ENCODE results near the gene ITGA4.

GRCh38 chr2:181570059-181570458 is 112.9 kb downstream of the ITGA4 start:
- TF ChIP-seq POLR2AphosphoS5 (IDR thresholded peaks at IDR 0.05; ENCODE audit: low read depth, low read length) = no peak
- no peak for TF ChIP-seq SIN3A (IDR thresholded peaks at IDR 0.05; ENCODE audit: borderline replicate concordance, insufficient read depth, low read length)
- no peak for TF ChIP-seq REST (IDR thresholded peaks at IDR 0.05; ENCODE audit: insufficient read depth in 1 of 2, low read depth in 2 of 2, low read length in 2 of 2)
